ENCODE results near the gene RFPL1.

Gene RFPL1

DNA sequence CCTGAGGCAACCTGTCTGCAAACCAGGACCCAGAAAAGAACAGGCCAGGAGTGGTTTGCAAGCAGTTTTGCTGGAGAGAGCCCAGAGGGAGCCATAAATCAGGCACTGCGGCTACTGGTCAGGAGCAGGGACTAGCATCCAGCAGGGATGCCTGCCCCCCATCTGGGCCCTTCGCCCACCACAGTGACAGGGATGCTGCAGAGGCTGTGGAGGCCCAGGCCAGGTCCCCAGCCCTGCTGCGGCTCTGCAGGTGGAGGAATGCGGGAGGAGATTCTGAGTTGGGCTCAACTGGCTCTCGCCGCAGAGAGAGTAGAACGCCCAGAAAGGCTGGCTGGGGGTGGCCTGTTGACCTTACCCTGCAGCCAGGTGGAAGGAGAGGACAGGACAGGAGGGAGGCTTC is 25.2 kb downstream of the RFPL1 start:
- TF ChIP-seq, protein P1, sequence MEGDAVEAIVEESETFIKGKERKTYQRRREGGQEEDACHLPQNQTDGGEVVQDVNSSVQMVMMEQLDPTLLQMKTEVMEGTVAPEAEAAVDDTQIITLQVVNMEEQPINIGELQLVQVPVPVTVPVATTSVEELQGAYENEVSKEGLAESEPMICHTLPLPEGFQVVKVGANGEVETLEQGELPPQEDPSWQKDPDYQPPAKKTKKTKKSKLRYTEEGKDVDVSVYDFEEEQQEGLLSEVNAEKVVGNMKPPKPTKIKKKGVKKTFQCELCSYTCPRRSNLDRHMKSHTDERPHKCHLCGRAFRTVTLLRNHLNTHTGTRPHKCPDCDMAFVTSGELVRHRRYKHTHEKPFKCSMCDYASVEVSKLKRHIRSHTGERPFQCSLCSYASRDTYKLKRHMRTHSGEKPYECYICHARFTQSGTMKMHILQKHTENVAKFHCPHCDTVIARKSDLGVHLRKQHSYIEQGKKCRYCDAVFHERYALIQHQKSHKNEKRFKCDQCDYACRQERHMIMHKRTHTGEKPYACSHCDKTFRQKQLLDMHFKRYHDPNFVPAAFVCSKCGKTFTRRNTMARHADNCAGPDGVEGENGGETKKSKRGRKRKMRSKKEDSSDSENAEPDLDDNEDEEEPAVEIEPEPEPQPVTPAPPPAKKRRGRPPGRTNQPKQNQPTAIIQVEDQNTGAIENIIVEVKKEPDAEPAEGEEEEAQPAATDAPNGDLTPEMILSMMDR (conservative IDR thresholded peaks at IDR 0.05; ENCODE audit: low read depth): no peak
- CTCF ChIA-PET: no interaction called here
- POLR2A ChIA-PET (ENCODE audit: low non-redundant PET): no interaction called here
- no peak for DNase-seq (ENCODE audit: low spot score)
- H3K27ac ChIP-seq: no peak overlapping the region

DNA sequence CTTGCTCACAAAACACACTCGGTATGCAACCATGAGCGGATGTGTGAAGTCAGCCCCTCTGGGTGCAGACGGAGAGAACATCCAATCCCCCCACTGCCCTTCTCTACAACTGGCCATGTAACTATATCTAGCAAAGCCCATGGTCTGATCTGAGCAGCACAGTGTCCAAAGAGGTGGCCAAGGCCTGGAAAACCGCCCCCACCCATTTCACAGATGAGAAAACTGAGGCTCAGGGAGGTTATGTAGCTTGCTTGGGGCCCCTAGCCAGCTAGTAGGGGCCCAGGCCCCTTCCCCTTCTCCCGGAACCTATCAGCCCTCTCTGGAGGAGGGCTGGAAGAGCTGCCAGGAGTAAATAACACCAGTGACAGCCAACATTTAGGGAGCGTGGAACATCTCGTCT is 26.2 kb downstream of the RFPL1 start:
- ChIA-PET CTCF (no interaction called here), POLR2A (ENCODE audit: low non-redundant PET) (no interaction called here)
- no peak overlapping the region for H3K27ac ChIP-seq
- TF ChIP-seq, protein P1 (conservative IDR thresholded peaks at IDR 0.05; ENCODE audit: low read depth): no peak
- no peak for DNase-seq (ENCODE audit: low spot score)

DNA sequence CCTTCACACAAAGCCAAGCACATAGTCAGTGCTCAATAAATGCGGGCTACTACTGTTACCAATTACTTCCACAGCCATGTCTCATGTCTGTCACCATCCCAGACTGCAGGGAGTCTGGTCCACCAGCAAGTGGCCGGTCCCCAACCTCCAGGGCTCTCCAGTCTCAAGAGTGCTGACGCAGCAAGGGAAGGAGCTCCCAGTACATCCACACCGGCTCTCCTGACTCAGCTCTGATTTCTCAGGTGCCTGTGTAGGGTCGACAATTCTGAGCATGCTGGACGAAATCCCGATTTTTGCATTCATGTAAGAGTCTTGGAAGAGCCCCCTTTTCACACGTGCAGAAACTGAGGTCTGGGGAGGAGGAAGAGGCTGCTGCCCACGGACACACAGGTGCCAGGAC is 31.4 kb downstream of the RFPL1 start:
- POLR2A ChIA-PET (ENCODE audit: low non-redundant PET): interaction anchor here (0.8 kb wide), 1 partner anchor 152 kb away, joined by 3 read pairs; no protein-coding TSS in a partner anchor
- no peak overlapping the region for H3K27ac ChIP-seq
- no peak for DNase-seq (ENCODE audit: low spot score)
- TF ChIP-seq, protein P1 (conservative IDR thresholded peaks at IDR 0.05; ENCODE audit: low read depth): no peak
- CTCF ChIA-PET: interaction anchor here (0.5 to 0.6 kb wide), 3 partner anchors 13 to 1026 kb away, joined by 3 to 7 read pairs (median 5); no protein-coding TSS in a partner anchor

DNA sequence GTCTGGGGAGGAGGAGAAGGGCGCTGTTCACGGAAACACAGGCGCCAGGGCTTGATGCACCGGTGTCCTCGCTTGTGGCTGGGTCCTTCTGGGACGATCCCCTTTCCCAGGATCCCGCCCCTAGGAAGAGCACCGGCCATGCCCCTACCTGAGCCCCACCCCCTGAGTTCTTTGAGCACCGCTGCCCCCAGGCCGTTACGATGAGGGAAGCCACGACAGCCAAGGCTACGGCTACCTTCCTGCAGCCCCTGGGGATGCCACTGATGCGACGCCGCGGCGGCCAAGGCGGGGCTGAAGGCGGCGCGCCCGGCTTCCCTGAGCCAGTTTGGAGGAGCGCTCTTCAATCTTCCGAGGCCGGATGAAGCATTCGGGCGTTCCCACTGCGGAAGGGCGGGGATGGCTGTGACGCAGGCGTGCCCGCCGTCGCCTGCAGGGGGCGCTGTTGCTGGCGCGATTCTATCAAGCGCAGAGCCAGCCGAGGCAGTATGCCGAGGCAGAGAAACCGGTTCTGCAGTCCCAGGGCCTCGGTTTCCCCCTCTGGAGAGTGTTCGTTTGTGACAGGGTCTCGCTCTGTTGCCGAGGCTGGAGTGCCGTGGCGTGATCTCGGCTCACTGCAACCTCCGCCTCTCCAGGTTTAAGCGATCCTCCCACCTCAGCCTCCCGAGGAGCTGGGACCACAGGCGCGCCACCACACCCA is 31.9 kb downstream of the RFPL1 start:
- POLR2A ChIA-PET (ENCODE audit: low non-redundant PET): interaction anchor here (0.8 kb wide), 1 partner anchor 151 kb away, joined by 3 read pairs; no protein-coding TSS in a partner anchor
- no peak overlapping the region for H3K27ac ChIP-seq
- DNase-seq (ENCODE audit: low spot score): peak; percentile 66
- CTCF ChIA-PET: interaction anchor here (0.6 to 1.8 kb wide), 4 partner anchors 10 to 33 kb away, joined by 3 to 9 read pairs (median 5); no protein-coding TSS in a partner anchor
- TF ChIP-seq, protein P1 (conservative IDR thresholded peaks at IDR 0.05; ENCODE audit: low read depth): peak; percentile 90

DNA sequence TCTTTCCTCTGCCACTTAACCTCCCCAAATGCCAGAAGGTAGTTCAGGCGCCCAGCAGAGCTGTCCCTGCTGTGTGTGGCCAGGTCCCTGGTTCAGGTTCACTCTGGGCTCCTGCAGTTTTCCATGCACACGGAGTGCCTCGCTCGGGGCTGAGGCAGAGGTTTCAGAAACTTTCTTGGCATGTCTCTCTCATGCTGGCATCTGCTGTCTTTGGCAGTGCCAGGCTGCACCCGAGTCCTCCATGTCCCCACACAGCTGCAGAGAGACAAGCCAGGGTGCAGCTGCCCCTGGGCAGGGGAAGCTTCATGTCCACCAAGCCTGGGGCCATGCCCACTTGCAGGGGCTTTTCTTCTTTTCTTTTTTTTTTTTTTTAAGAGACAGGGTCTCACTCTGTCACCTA is 34.6 kb downstream of the RFPL1 start:
- DNase-seq (ENCODE audit: low spot score): no peak
- TF ChIP-seq, protein P1 (conservative IDR thresholded peaks at IDR 0.05; ENCODE audit: low read depth): no peak
- ChIA-PET POLR2A (ENCODE audit: low non-redundant PET) (no interaction called here), CTCF (no interaction called here)
- no peak overlapping the region for H3K27ac ChIP-seq

DNA sequence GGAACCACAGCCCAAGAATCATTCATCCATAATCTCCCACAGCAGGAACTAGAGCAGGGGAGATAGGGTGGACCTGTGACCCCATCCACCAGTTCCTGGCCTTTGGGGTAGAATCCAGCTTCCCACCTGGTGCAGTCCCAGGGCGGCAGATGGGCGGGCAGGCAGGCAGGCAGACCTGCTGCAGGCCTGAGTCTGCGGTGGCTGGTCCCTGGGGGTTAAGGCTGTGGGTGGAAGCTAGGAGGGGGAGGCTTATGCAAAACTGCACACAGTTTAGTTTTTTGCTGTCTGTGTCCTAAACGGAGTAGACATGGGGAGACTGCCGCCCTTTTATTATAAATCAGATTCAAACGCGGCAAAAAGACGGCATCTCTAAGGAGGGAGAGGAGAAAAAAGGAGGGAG is 37.2 kb downstream of the RFPL1 start:
- ChIA-PET POLR2A (ENCODE audit: low non-redundant PET) (no interaction called here), CTCF (no interaction called here)
- TF ChIP-seq, protein P1 (conservative IDR thresholded peaks at IDR 0.05; ENCODE audit: low read depth): no peak
- DNase-seq (ENCODE audit: low spot score): no peak
- H3K27ac ChIP-seq: no peak overlapping the region
